GM19035 (cell line): ENCODE measurements around the gene IQCM.

Source experiments
- ATAC-seq: cut with Tn5 transposase; IDR thresholded peaks from one replicate; pipeline ENCODE4 v1.9.1; 2021; ENCODE audit not compliant: unreplicated experiment

Gene IQCM

GRCh38 chr4:149815743-149816142 lies at the start of gene IQCM:
IQCM (minus strand) TSS chr4:149815843; CDS start chr4:149742691, 73,152 bp downstream.
- no peak for ATAC-seq

- no peak for ATAC-seq
Observed at GRCh38 chr4:149857446-149857845, 41.8 kb upstream of the IQCM start.

- ATAC-seq = no peak
Observed at GRCh38 chr4:149845743-149846142, 30.1 kb upstream of the IQCM start.

GRCh38 chr4:149841686-149842085 lies 26.0 kb upstream of the IQCM start:
- ATAC-seq = no peak

- no peak for ATAC-seq
Observed at GRCh38 chr4:149838036-149838435, 22.4 kb upstream of the IQCM start.

GRCh38 chr4:149836546-149836945 lies 20.9 kb upstream of the IQCM start:
- ATAC-seq = no peak

GRCh38 chr4:149835280-149835679 lies 19.6 kb upstream of the IQCM start:
- ATAC-seq = no peak

GRCh38 chr4:149831656-149832208 lies 16.1 kb upstream of the IQCM start:
- ATAC-seq = no peak

- ATAC-seq = no peak
Observed at GRCh38 chr4:149830823-149831222, 15.2 kb upstream of the IQCM start.

- ATAC-seq = no peak
Observed at GRCh38 chr4:149825336-149825735, 9.7 kb upstream of the IQCM start.

GRCh38 chr4:149823769-149824221 lies 8.2 kb upstream of the IQCM start:
- ATAC-seq = no peak

GRCh38 chr4:149801416-149801815 lies 14.2 kb downstream of the IQCM start:
- no peak for ATAC-seq

- no peak for ATAC-seq
Observed at GRCh38 chr4:149799546-149799945, 16.1 kb downstream of the IQCM start.

- ATAC-seq = no peak
Observed at GRCh38 chr4:149796381-149796780, 19.3 kb downstream of the IQCM start.

GRCh38 chr4:149795256-149795655 lies 20.4 kb downstream of the IQCM start:
- ATAC-seq = no peak

- ATAC-seq = no peak
Observed at GRCh38 chr4:149794352-149794751, 21.3 kb downstream of the IQCM start.

- ATAC-seq = no peak
Observed at GRCh38 chr4:149793459-149793858, 22.2 kb downstream of the IQCM start.

GRCh38 chr4:149791851-149792250 lies 23.8 kb downstream of the IQCM start:
- no peak for ATAC-seq

- ATAC-seq = no peak
Observed at GRCh38 chr4:149790172-149790907, 25.3 kb downstream of the IQCM start.

GRCh38 chr4:149788300-149788699 lies 27.3 kb downstream of the IQCM start:
- ATAC-seq = no peak

- ATAC-seq = no peak
Observed at GRCh38 chr4:149785696-149786431, 29.8 kb downstream of the IQCM start.

GRCh38 chr4:149784018-149784417 lies 31.6 kb downstream of the IQCM start:
- ATAC-seq = no peak
